Left renal cortex interstitium (tissue), 4 donors: Measurements from ENCODE around the gene MX1. TPM values are rescaled to one million over a fixed set of nuclear protein-coding genes. Genes with fewer than 3 reads are reported as not detected.

Experiments
- DNase-seq, 4 donors: peaks; one replicate each; pipeline ENCODE4 v3.0.0-alpha.2; 2013; ENCODE audit warnings: low read depth in 4 of 4, low spot score in 2 of 4, missing footprints in 1 of 4
- polyA plus RNA-seq, 4 donors: library from polyadenylated mRNA; unstranded; fragments of 120-200 nt; gene quantifications; one replicate each; pipeline ENCODE4 v1.2.1, GENCODE V29; 2013; ENCODE audit not compliant: insufficient read length in 4 of 4

MX1 gene
- polyA plus RNA-seq, 4 donors = 7.5 to 11.0 (median 9.7) TPM

DNA sequence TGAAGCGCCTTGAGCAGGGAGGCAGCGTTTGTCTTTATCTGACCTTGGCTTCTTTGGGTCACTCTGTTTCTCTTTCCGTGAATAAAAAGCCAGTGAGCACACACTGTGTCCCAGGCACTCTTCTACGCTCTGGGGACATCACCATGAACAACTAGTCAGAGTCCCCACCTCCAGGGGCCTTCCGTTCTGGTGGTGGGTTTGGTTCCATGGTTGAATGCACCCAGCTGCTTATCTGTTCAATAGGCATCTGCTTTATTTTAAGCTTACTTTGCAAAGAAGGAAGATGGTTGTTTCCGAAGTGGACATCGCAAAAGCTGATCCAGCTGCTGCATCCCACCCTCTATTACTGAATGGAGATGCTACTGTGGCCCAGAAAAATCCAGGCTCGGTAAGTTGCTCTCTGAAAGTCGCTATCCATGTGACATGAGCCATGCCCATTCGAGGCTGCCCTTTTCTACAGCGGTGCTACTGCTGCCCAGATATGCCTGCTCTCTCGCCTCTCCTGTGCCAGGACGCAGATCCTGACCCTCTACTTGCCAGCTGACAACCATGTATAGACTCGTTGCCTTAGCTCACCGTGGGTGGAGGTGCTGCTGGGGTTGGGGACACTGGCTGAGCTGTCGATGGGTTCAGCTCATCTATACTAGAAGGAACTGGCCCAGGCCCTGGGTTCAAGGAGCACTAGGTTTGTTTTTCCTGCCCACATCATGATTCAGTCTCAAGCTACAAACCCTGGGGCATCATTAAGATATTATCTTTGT lies 5.9 kb downstream of the MX1 start:
- no peak for DNase-seq

DNA sequence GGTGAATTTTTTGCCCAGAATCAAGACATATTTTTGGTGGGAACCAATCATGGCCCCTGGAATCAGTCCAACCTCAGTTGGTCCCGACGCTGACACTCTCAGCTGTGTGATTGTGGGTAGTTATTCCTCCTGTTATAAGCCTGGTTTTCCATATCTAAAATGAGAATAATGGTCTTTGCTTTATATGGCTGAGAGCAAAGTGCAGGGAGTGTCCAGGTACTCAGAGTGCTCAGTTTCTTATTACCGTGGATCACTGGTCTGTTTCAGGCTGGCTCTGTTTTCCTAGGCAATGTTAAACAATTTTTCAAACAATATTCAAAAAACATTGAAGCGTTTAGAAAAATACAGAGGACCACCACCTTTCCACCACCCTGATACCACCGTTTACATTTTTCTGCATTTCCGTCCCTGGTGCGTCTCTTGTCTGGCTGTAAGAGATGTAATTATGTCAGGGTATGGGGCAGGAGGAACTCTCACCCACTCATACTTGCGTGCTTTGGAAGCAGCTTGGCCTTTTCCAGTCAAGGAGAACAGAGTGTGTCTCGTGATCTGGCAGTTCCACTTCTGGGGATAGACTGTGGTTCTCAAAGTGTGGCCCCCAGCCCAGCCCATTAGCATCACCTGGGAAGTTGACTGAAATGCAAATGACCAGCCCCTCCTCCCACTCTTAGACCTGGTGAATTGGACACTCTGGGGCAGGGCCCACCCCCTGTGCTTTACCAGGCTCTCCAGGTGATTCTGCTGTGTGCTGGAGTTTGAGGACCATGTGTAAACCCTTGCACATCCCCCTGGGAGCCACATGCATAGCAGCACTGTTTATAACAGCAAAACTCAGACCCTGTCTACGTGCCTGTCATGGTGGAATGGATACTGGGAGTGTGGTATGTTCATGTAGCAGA lies 6.8 kb downstream of the MX1 start:
- DNase-seq = no peak

- DNase-seq = no peak
Observed at GRCh38 chr21:41433566-41433965, 7.5 kb downstream of the MX1 start.

DNA sequence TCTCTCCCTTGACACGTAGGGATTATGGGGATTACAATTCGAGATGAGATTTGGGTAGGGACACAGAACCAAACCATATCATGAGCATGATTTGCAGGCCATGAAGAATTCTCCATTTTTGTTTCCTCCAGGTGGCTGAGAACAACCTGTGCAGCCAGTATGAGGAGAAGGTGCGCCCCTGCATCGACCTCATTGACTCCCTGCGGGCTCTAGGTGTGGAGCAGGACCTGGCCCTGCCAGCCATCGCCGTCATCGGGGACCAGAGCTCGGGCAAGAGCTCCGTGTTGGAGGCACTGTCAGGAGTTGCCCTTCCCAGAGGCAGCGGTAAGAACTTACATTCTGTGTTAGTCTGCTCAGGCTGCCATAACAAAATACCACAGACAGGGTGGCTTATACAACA lies 9.7 kb downstream of the MX1 start:
- no peak for DNase-seq

DNA sequence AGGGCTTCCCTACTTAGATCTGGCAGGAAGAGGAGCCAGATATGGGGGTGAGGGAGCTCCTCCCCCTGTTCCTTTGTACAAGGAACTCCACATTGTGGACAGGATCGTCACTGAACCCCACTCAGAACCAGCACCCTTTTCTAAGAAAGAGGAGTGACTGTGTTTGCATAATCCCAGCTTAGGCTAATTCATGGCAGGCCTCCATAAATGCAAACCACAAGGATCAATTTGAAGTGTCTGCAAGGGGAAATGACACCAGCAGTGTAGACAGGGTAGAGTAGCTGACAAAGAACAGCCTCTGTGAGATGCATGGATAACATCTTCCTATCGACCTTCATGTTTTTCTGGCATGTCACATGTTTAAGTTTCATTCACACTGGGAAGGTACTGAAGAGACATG lies 11.7 kb downstream of the MX1 start:
- no peak for DNase-seq

- DNase-seq = no peak
Observed at GRCh38 chr21:41438425-41439113, 12.5 kb downstream of the MX1 start.

DNA sequence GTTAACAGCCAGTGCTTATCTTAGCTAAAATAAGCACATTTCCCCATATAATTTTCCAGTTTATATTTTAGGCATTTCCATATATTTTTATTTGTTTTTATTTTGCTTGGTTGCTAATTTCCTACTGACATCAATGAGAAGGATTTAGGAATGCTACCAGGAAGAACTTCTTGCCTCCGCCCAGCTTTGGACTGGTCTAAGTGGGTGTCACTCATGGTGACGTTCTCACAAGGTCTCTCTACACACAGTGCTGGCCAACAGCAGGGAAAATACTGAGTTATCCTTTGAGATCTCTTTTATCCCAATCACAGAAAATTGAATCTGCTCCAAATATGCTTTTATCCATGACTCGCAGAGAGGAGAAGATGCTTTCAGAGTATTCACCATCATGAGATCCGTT lies 13.2 kb downstream of the MX1 start:
- no peak for DNase-seq

- no peak for DNase-seq
Observed at GRCh38 chr21:41441546-41441945, 15.5 kb downstream of the MX1 start.

- DNase-seq = no peak
Observed at GRCh38 chr21:41442481-41443186, 16.6 kb downstream of the MX1 start.

DNA sequence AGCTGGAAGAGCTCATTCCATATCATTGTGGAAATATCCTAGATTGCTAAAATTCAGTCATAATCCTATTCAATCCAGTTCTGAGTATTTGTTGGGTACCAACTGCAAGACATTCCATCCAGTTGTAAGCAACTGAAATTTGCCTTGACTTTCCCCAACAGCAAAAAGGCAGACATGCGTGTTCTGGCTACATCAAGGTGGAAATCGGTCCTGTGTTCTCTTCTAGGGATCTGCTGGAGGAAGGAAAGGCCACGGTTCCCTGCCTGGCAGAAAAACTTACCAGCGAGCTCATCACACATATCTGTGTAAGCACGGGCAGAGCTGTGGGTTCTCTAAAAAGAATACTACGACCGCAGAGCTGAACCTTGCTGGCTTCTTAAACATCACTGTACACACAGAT lies 17.5 kb downstream of the MX1 start:
- no peak for DNase-seq

GRCh38 chr21:41444703-41445464 lies 18.8 kb downstream of the MX1 start:
- no peak for DNase-seq

- no peak for DNase-seq
Observed at GRCh38 chr21:41445465-41445862, 19.4 kb downstream of the MX1 start.

DNA sequence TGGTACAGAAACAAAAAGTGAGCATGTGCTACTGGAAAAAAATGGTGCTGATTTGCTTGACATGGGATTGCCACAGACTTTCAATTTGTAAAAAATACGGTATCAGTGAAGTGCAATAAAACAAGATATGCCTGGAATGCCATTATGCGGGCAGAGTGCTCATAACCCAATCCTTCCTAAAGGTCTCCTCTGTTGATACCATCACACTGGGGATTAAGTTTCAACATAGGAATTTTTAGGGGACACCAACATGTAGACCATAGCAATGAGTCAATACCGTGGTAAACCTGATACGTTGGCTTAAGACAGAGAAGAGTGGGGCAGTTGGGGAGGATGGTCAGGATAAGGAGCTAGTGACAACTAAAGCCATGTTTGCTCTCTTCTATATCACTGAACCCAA lies 20.5 kb downstream of the MX1 start:
- no peak for DNase-seq

DNA sequence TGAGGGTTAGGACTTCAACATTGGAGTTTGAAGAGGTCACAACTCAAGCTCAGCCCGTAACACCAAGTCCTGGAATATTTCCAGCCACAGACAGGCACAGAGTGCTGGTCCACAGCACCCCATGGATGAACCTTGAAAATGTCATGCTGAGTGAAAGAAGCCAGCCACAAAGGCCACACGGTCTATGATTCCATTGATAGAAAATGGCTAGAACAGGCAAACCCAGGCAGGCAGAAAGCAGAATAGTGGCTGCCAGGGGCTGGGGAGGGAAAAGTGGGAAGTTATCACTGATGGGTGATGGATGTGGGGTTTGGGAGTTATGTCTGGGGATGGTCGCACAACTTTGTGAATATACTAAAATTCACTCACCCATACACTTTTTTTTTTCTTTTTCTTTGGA lies 21.3 kb downstream of the MX1 start:
- no peak for DNase-seq

DNA sequence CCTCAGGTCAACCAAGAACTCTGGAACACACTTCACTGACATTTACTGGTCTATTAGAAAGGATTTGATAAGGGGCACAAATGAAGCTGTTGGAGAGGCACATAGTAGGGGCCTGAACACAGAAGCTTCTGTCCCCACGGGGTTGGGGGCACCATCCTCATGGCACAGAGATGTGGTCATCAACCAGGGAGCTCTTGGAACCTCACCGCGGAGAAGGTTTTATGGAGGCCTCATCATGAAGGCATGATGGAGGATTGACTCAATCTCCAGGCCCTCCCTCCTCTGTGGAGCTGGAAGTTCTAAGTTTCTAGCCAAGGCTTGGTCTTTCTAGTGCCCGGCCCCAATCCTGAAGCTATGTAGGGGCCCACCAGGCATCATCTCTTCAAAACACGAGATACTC lies 23.6 kb downstream of the MX1 start:
- DNase-seq = no peak

DNA sequence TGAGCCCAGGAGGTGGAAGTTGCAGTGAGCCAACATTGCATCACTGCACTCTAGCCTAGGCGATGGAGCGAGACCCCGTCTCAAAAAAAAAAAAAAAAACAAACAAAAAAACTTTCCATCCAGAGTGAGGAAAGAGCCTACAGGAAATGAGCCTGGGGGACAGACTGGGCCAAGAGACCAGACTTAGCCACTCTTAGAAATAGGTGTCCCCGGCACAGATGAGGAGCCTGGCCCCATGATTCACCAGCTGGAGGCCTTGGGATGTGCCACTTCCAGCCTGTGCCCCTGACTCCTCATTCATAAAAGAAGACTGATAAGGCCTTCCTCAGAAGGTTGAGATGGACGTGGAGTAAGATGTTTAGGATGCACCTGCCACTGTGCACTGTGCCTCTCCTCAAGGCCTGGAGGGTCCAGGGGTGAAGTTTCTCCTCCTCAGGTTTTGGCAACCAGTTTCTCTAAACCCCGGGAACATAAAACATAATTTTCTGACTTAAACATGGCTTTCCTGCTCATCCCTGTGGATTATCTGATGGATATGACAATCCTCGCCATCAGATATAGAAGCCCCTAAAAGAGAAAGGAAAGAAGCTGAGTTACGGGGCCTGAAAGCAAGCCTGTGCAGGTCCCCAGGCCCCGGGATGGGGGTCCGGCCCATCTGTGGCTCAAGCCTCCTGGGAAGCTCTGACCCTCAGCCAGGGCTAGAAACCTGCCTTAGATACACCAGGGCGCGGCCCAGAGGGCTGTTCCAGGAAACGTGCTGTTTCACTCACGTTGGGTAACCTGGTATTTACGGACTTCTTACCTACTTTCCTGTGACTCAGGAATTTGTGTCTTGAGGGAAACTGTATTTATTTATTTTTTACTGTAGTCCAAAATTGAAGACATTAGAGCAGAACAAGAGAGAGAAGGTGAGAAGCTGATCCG lies 26.0 kb downstream of the MX1 start:
- DNase-seq = no peak

GRCh38 chr21:41453198-41453597 lies 27.2 kb downstream of the MX1 start:
- no peak for DNase-seq

GRCh38 chr21:41453761-41454160 lies 27.7 kb downstream of the MX1 start:
- DNase-seq = no peak

DNA sequence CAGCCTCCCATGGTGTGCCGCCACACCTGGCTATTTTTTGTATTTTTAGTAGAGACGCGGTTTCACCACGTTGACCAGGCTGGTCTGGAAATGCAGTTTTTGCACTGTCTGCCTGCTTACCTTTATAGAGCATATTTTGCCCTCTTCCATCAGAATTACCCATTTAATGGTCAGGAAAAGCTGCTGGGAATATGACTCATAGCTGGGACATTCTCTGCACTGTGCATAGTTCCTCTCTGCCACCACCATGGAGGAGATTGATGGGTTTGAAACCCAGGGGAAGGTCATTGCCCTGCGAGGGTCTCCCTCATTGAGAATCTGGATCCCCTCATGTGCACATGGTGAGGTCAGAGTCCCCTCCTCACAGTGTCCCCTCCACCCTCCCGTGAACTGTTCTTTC lies 32.1 kb downstream of the MX1 start:
- no peak for DNase-seq
